ENCODE results near the gene NSG1. TPM values are rescaled to one million over a fixed set of nuclear protein-coding genes. Genes with fewer than 3 reads are reported as not detected.

Gene NSG1
- total RNA-seq, 1 donor from 2014 or later: 1.0 TPM

- H3K4me1 ChIP-seq (ENCODE audit: control insufficient read depth in 3 of 3, insufficient read depth in 3 of 3, low read length in 3 of 3): no peaks in the 10 kb centered on the region
- H3K27ac ChIP-seq (ENCODE audit: low read depth, low read length): no peak overlapping the region
- H3K9ac ChIP-seq (ENCODE audit: low read depth in 1 of 3, low read length in 3 of 3): no peak overlapping the region
- no peak overlapping the region for H3K4me3 ChIP-seq (ENCODE audit: low read length in 3 of 3)
- H3K27me3 ChIP-seq (ENCODE audit: control insufficient read depth in 3 of 3, insufficient read depth in 3 of 3, low read length in 3 of 3): no peaks in the 10 kb centered on the region
- peaks cover 25 to 33% (median 26%) of the 10 kb centered on the region in 3 donors for H3K36me3 ChIP-seq (ENCODE audit: control insufficient read depth in 3 of 3, insufficient read depth in 3 of 3, low read length in 3 of 3)
- H3K9me3 ChIP-seq (ENCODE audit: control insufficient read depth in 3 of 3, low read length in 3 of 3): no peaks in the 10 kb centered on the region
These were observed 42.3 kb downstream of the NSG1 start for GRCh38 chr4:4428966-4429875.

DNA sequence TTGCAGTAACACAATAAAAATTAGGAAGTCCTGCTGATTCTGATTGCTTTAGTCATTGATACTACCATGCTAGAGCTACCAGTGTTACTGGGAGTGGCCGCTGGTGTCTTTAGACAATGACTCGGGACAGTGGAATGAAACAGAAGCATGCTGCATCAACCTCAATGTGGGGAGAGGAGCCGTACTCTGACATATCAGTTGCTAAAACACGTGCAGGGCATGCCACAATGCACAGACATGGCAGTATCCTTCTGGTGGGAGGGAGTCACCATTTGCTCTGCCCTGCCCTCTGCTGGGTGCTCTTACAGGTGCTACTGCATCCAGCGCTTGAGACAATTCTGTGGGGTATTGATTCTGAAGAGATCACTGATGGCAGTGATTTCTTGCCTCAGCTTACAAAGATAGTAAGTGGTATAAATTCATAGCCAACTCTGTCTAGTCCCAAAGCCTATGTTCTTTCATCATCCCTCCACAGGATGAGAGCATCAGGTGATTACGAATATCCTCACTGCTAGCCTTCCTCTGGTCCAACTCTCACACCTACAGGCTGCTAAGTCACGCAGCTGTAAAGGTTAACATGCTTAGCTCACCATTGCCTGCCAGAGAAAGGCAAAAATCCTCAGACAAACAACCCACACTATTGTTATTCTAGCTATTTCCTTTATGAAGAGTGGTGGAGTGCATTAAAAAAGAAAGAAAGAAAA, 43.7 kb downstream of the NSG1 start:
- peaks cover 19 to 29% (median 29%) of the 10 kb centered on the region in 3 donors for H3K36me3 ChIP-seq (ENCODE audit: control insufficient read depth in 3 of 3, insufficient read depth in 3 of 3, low read length in 3 of 3)
- no peaks in the 10 kb centered on the region for H3K27me3 ChIP-seq (ENCODE audit: control insufficient read depth in 3 of 3, insufficient read depth in 3 of 3, low read length in 3 of 3)
- no peak overlapping the region for H3K27ac ChIP-seq (ENCODE audit: low read depth, low read length)
- no peaks in the 10 kb centered on the region for H3K9me3 ChIP-seq (ENCODE audit: control insufficient read depth in 3 of 3, low read length in 3 of 3)
- no peaks in the 10 kb centered on the region for H3K4me1 ChIP-seq (ENCODE audit: control insufficient read depth in 3 of 3, insufficient read depth in 3 of 3, low read length in 3 of 3)
- no peak overlapping the region for H3K9ac ChIP-seq (ENCODE audit: low read depth in 1 of 3, low read length in 3 of 3)
- H3K4me3 ChIP-seq (ENCODE audit: low read length in 3 of 3): no peak overlapping the region

DNA sequence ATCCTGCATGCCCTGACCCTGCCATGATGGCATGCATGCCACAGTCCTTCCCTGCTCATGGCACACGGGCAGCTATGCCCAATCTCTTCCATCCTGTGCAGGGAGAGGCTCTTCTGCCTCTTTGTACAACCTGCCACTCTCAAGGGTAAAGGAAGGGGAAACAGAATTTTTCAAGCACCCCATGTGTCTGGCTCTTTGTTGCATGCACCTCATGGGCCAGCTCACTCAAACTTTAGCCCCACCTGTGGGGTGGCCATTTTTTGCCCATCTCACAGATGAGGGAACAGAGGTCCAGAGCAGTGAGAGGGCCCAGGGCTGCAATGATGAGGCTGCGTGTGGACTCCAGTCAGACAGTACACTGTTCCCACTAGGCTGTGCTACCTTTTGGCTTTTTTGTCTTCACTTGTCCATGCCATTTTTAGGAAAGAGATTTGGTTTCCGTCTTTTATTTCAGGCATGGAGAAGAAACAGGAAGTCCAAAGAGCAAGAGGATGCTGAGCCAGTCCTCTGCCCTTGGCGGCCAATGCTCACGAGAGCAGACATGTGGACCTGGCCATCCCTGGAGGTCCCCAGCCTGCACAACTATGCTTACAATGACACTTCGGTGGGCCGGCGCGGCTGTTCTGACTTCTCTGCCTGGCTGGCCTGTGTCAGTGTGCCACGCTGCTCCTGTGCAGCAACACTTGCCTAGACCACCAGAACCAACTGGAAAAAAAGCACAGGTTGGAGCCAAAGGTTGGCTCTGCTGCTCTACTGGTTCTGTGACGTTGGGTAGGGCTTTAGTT, 45.6 kb downstream of the NSG1 start:
- no peak overlapping the region for H3K4me3 ChIP-seq (ENCODE audit: low read length in 3 of 3)

DNA sequence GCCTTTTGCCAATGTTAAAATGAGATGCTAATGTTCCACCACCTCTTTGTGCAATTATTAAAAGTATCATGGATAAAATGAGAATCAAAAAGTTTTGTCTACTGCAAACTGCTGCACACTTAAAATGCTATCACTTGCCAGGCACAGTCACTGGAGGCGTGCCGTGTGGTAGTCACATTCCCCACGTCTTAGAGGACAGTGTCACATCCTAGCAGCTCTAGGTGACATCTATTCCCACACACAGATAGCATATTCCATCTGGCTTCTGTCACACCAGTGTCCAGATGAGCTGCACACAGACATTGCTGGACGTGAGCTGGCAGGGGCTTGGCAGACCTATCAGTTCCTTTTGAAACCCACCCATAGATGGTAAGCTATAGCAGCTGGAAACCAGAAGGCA, 47.0 kb downstream of the NSG1 start:
- Histone ChIP-seq H3K9me3 (ENCODE audit: control insufficient read depth in 3 of 3, low read length in 3 of 3) (no peaks in the 10 kb centered on the region), H3K36me3 (ENCODE audit: control insufficient read depth in 3 of 3, insufficient read depth in 3 of 3, low read length in 3 of 3) (peaks cover 25 to 37% (median 36%) of the 10 kb centered on the region in 3 donors), H3K9ac (ENCODE audit: low read depth in 1 of 3, low read length in 3 of 3) (no peak overlapping the region), H3K4me1 (ENCODE audit: control insufficient read depth in 3 of 3, insufficient read depth in 3 of 3, low read length in 3 of 3) (no peaks in the 10 kb centered on the region), H3K4me3 (ENCODE audit: low read length in 3 of 3) (no peak overlapping the region), H3K27ac (ENCODE audit: low read depth, low read length) (no peak overlapping the region), H3K27me3 (ENCODE audit: control insufficient read depth in 3 of 3, insufficient read depth in 3 of 3, low read length in 3 of 3) (no peaks in the 10 kb centered on the region)

More for the DNA sequence above, 45.6 kb downstream of the NSG1 start:
- no peak overlapping the region for H3K9ac ChIP-seq (ENCODE audit: low read depth in 1 of 3, low read length in 3 of 3)
- H3K27ac ChIP-seq (ENCODE audit: low read depth, low read length): no peak overlapping the region
- H3K27me3 ChIP-seq (ENCODE audit: control insufficient read depth in 3 of 3, insufficient read depth in 3 of 3, low read length in 3 of 3): no peaks in the 10 kb centered on the region
- no peaks in the 10 kb centered on the region for H3K4me1 ChIP-seq (ENCODE audit: control insufficient read depth in 3 of 3, insufficient read depth in 3 of 3, low read length in 3 of 3)
- peaks cover 18 to 34% (median 33%) of the 10 kb centered on the region in 3 donors for H3K36me3 ChIP-seq (ENCODE audit: control insufficient read depth in 3 of 3, insufficient read depth in 3 of 3, low read length in 3 of 3)
- no peaks in the 10 kb centered on the region for H3K9me3 ChIP-seq (ENCODE audit: control insufficient read depth in 3 of 3, low read length in 3 of 3)

DNA sequence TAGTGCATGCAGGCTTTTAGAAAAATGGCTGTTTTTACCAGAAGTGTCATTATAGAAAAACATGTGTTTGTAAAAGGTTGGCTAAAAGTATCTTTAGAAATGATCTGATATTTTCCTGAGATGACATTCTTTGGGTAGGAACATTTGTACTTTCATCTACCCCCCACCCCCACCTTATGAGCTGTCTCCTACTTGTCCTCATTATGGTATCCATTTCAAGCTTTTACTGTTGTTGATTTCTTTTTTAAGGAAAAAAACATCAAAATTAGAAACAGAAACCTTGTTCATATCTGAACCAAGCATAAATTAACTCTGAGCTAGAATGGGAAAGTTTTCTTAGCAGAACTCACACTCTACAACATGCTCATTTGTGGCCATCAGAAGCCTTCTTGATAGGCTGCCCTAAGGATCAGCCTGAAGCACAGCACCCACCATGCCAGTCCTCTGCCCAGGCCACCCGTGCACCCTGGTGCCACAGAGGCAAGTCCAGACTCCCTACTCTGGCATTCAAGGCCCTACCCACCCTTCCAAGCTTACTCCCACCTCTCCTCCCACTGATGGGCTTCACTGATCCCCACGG, 49.4 kb downstream of the NSG1 start:
- no peak overlapping the region for H3K9ac ChIP-seq (ENCODE audit: low read depth in 1 of 3, low read length in 3 of 3)
- H3K4me3 ChIP-seq (ENCODE audit: low read length in 3 of 3): no peak overlapping the region
- no peaks in the 10 kb centered on the region for H3K9me3 ChIP-seq (ENCODE audit: control insufficient read depth in 3 of 3, low read length in 3 of 3)
- peaks cover 22 to 37% (median 36%) of the 10 kb centered on the region in 3 donors for H3K36me3 ChIP-seq (ENCODE audit: control insufficient read depth in 3 of 3, insufficient read depth in 3 of 3, low read length in 3 of 3)
- H3K27me3 ChIP-seq (ENCODE audit: control insufficient read depth in 3 of 3, insufficient read depth in 3 of 3, low read length in 3 of 3): no peaks in the 10 kb centered on the region
- no peak overlapping the region for H3K27ac ChIP-seq (ENCODE audit: low read depth, low read length)
- no peaks in the 10 kb centered on the region for H3K4me1 ChIP-seq (ENCODE audit: control insufficient read depth in 3 of 3, insufficient read depth in 3 of 3, low read length in 3 of 3)

DNA sequence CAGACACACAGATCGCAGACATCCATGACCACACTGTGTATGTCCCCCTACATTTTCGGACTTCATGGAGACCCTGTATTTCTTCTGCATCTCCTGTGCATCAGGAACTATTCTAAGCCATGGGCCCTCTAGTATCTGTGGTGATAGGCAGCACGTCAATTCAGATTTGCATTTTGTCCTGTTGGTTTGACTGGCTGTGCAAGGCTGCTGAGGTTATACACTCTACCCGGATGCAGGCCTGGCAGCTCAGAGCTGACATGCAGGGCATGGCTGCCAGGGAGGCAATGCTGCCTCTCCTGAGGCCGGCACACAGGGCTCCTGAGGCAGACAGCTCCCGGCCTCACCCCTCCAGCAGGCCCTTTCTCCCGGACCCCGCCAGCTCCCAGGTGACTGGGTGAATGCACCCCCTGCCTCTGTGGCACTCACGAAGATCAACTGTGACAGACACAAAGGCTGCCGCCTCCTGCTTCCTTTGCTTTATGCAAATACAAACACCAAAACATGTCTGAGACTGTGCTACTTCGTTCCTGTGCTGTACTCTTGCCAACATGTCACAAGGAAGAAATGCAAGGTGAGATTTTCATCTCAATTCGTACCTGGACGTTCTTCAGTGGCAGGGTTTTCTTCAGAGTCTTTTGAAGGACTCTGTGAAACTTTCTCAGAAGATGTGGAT, 51.0 kb downstream of the NSG1 start:
- Histone ChIP-seq H3K27ac (ENCODE audit: low read depth, low read length) (no peak overlapping the region), H3K27me3 (ENCODE audit: control insufficient read depth in 3 of 3, insufficient read depth in 3 of 3, low read length in 3 of 3) (no peaks in the 10 kb centered on the region), H3K9ac (ENCODE audit: low read depth in 1 of 3, low read length in 3 of 3) (no peak overlapping the region), H3K9me3 (ENCODE audit: control insufficient read depth in 3 of 3, low read length in 3 of 3) (no peaks in the 10 kb centered on the region), H3K4me3 (ENCODE audit: low read length in 3 of 3) (no peak overlapping the region), H3K4me1 (ENCODE audit: control insufficient read depth in 3 of 3, insufficient read depth in 3 of 3, low read length in 3 of 3) (no peaks in the 10 kb centered on the region), H3K36me3 (ENCODE audit: control insufficient read depth in 3 of 3, insufficient read depth in 3 of 3, low read length in 3 of 3) (peaks cover 11 to 30% (median 29%) of the 10 kb centered on the region in 3 donors)

- H3K27ac ChIP-seq (ENCODE audit: low read depth, low read length): no peak overlapping the region
- no peaks in the 10 kb centered on the region for H3K27me3 ChIP-seq (ENCODE audit: control insufficient read depth in 3 of 3, insufficient read depth in 3 of 3, low read length in 3 of 3)
- H3K36me3 ChIP-seq (ENCODE audit: control insufficient read depth in 3 of 3, insufficient read depth in 3 of 3, low read length in 3 of 3): peaks cover 10 to 27% (median 25%) of the 10 kb centered on the region in 3 donors
- H3K4me3 ChIP-seq (ENCODE audit: low read length in 3 of 3): no peak overlapping the region
- no peak overlapping the region for H3K9ac ChIP-seq (ENCODE audit: low read depth in 1 of 3, low read length in 3 of 3)
- H3K4me1 ChIP-seq (ENCODE audit: control insufficient read depth in 3 of 3, insufficient read depth in 3 of 3, low read length in 3 of 3): no peaks in the 10 kb centered on the region
- no peaks in the 10 kb centered on the region for H3K9me3 ChIP-seq (ENCODE audit: control insufficient read depth in 3 of 3, low read length in 3 of 3)
These were observed 52.0 kb downstream of the NSG1 start for GRCh38 chr4:4438891-4439290.

DNA sequence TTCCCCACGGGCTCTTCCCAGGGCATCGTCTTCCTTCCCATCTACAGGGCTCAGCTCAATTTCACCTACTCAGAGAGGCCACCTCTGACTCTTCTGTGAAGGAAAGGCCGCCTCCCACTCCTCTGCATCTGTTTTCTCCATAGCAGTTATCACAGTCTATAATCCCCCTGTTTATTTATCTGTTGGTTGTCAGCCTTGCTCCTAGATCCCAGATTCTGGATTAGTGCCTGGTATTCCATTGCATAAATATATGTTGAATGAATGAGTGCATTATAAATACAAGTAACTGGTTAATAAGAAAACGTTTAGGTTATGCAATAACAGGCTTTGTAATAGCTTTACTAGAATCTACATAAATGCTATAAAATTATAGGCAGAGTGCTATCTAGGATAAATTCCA, 52.9 kb downstream of the NSG1 start:
- no peaks in the 10 kb centered on the region for H3K27me3 ChIP-seq (ENCODE audit: control insufficient read depth in 3 of 3, insufficient read depth in 3 of 3, low read length in 3 of 3)
- H3K36me3 ChIP-seq (ENCODE audit: control insufficient read depth in 3 of 3, insufficient read depth in 3 of 3, low read length in 3 of 3): peaks cover 8 to 22% (median 20%) of the 10 kb centered on the region in 3 donors
- H3K4me3 ChIP-seq (ENCODE audit: low read length in 3 of 3): no peak overlapping the region
- no peaks in the 10 kb centered on the region for H3K4me1 ChIP-seq (ENCODE audit: control insufficient read depth in 3 of 3, insufficient read depth in 3 of 3, low read length in 3 of 3)
- no peak overlapping the region for H3K9ac ChIP-seq (ENCODE audit: low read depth in 1 of 3, low read length in 3 of 3)
- no peaks in the 10 kb centered on the region for H3K9me3 ChIP-seq (ENCODE audit: control insufficient read depth in 3 of 3, low read length in 3 of 3)
- no peak overlapping the region for H3K27ac ChIP-seq (ENCODE audit: low read depth, low read length)

GRCh38 chr4:4440333-4441061, 53.6 kb downstream of the NSG1 start:
- H3K9ac ChIP-seq (ENCODE audit: low read depth in 1 of 3, low read length in 3 of 3): no peak overlapping the region
- H3K4me3 ChIP-seq (ENCODE audit: low read length in 3 of 3): no peak overlapping the region
- H3K4me1 ChIP-seq (ENCODE audit: control insufficient read depth in 3 of 3, insufficient read depth in 3 of 3, low read length in 3 of 3): no peaks in the 10 kb centered on the region
- no peaks in the 10 kb centered on the region for H3K27me3 ChIP-seq (ENCODE audit: control insufficient read depth in 3 of 3, insufficient read depth in 3 of 3, low read length in 3 of 3)
- H3K36me3 ChIP-seq (ENCODE audit: control insufficient read depth in 3 of 3, insufficient read depth in 3 of 3, low read length in 3 of 3): peaks cover 8 to 18% (median 16%) of the 10 kb centered on the region in 3 donors
- no peak overlapping the region for H3K27ac ChIP-seq (ENCODE audit: low read depth, low read length)
- no peaks in the 10 kb centered on the region for H3K9me3 ChIP-seq (ENCODE audit: control insufficient read depth in 3 of 3, low read length in 3 of 3)

Data from skeletal muscle tissue (tissue), 4 donors.